Activated CD4-positive, CD25-positive, alpha-beta regulatory T cell (primary cell): ENCODE results near the gene UBE2E2.

Experiments used
- DNase-seq, 4 experiments: peaks; one replicate each; lab custom pipeline; 2025; lab: John Stamatoyannopoulos, UW

The UBE2E2 gene

DNA sequence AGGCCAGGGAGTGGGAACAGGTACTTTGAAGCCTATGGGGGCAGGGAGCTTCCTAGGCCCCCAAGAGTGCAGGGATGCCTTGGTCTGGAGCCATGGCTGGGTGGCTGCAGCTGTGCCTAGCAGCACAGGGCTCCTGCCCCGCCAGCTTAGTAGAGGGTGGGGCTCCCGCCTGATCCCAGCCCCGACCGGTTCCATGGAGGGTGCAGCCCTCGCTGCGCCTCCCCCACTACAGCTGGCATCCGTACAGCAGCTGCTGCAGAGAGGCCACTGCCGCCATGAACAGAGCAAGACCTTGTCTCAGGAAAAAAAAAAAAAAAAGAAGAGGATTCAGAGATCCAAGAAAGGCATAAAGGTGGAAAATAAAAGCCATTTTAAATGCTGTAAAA lies 277.2 kb downstream of the UBE2E2 start:
- no peak for DNase-seq

DNA sequence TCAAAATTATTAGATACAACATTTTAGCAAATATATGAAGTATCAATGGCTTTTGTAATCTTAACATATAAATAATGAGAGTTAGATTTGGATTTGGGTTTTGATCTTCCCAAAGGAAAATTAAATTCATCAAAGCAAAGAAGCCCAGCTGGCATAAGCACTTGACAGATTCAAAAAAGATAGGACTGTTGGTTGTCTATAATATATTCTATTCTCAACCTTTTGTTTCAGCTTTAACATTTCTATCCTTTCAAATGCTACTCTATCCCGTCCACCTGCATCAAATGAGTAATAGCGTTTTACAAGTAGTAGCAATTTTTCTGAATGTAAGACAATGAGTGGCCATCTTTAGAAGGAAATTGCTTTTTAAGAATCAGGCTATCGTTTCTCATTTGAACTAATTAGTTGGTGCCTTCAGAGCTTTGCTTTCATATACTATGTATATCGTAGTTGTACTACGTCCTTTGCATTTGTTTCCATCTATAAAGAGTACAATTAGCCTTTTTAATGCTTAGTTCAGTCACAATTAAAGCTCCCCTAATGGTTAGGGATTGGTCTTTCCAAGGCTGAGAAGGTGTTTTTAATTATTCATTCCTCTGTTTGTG lies 278.0 kb downstream of the UBE2E2 start:
- DNase-seq, result no peak

DNA sequence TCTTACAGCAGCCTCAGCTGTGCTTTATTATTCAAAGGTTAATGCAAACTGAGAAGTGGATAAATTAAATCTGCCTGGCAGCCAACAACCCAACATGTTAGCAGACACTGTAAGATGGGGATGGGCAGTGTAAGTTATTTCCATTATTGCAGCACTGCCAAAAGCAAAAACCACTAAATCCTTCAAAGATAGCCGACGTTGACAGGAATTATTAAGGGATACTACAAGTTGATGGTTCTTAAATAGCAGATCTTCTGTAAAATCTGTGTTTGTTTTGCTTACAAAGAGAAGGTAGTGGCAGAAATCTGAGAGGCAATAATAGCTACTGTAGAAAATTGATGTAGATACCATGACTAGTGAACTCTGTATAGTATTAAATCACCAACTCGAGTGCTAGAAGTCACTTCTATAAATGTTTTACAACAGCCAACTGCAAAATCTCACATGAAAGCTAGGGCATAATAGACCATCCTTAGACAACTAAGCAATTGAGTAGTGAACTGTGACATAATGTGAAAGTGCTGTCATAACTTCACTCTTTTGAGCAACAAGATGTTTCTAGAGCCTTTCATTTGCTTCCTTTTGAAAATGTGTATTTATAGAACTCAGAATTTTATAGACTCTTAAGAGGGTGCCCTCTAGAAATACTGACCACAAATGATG lies 278.6 kb downstream of the UBE2E2 start:
- DNase-seq, result no peak

GRCh38 chr3:23484386-23484785 lies 281.3 kb downstream of the UBE2E2 start:
- no peak for DNase-seq

DNA sequence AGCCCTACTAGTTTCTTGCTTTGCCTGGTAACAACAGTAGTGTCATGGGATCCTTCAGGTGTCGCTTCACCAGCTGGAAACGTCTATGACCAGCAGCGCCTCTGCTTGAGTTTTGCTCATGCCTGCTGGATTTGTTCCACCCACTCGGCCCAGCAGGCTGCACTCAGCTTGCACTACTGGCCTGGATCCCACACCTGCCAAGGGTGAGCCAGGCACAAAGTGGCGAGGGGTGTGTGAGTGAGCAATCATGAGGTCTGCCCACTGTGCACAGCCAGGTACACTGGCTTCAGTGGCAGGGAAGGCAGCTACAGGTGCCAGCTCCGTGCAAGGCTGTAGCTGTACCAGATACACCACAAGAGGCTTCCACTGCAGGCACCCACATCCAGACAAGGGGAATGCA lies 282.8 kb downstream of the UBE2E2 start:
- no peak for DNase-seq

DNA sequence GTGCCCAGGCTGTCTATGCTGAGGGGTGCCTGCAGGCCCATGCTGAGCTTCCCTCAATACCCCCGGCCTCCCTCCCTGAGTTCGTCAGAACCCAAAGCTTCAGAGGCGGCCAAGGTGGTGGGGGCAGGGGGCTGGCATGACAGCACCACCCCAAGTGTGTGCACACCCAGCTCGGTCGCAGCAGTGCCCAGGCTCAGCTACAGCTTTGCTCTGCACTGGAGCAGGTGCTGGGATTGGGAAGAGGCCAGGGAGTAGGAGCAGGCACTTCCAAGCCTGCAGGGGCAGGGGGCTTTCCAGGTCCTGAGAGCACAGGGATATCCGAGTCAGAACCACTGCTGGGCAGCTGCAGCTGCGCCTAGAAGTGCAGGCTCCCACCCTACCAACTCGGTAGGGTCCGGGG lies 283.9 kb downstream of the UBE2E2 start:
- DNase-seq, result no peak

DNA sequence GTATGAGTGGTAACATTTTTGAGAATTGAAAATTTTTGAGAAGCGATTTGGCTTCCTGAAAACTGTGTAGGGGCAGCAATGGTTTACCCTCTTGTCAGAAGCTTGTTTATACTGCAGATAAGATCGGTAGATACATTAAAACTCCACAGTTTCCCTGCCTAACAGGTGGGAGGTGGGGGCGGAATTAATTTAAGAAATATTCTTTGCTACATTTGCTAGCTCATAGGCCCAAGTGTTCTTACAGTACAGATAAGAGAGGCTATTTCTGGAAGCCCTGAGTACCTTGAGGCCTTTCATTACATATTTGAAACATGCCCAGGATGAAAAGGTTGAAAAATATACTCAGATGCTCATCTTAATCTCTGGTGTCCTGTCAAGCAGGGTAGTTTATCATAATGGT lies 285.5 kb downstream of the UBE2E2 start:
- DNase-seq, result no peak

DNA sequence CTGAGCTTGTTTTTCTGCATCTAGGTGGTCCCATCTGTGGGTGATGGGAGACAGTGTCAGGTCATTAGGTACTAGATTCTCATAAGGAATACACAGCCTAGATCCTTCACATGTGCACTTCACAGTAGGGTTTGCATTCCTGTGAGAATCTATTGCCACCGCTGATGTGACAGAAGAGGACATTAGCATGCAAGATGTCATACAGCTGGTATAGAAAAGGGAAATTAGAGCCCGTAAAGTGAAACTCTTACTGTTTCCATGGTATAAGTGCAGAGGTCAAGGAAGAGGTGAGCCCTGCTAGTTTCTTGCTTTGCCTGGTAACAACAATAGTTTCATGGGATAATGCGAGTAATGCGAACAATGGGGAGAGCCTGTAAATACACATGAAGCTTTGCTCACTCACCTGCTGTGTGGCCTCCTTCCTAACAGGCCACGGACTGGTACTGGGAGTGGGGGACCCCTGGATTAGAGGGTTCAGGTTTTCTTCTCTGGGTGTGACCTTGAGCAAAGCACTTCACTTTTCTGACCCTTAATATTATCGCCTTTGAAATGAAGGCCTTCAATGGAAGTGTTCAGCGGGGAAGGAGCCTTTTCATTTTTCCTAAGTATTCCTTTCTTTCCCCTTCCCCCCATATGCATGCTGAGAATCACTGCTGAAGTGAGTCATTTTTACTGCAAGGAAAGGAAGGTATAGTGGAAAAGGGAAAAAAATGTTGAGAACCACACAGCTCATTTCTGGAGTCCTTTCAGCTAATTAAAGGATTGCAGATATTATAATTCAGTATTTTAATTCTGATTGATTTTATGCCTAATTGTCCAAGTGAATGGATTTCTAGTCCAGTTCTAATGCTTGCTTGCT lies 286.4 kb downstream of the UBE2E2 start:
- DNase-seq, result no peak

DNA sequence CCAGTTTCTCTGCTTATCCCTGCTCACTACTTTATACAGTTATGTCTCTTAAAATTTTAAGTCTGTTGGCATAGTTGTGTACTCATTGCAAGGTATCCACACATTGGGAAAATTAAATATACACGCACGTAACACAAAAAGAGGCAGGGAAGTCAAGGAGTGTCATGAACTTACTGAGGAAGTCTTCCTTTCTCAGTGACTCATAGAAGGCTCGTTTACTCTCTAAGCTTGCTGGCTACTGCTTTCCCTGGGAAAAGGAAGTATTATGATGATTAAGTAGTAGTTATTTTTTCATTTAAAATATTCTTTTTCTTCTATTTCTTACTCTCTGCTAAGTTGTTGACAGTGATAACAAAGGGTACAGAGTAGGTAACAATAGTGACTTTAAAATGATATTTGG lies 287.3 kb downstream of the UBE2E2 start:
- no peak for DNase-seq

- no peak for DNase-seq
Observed at GRCh38 chr3:23492057-23492456, 288.9 kb downstream of the UBE2E2 start.

DNA sequence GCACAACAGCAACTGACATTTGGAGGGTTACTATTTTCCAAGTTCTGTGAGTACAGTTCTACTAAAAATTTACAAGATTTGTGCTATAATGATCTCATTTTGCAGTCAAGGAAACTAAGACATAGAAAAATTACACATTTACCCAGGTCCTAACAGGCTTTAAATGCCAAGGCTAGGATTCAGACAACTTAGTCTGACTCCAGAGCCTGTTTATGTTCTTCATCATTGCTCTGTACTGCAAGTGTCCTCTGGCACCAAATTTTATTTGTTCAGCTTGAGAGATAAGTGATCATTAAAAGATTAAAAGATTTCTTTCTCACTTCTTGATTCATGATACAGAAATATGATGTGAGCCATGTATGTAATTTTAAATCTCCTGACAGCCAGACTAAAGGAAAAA lies 290.8 kb downstream of the UBE2E2 start:
- DNase-seq, result no peak

- DNase-seq, result no peak
Observed at GRCh38 chr3:23494967-23495366, 291.8 kb downstream of the UBE2E2 start.

DNA sequence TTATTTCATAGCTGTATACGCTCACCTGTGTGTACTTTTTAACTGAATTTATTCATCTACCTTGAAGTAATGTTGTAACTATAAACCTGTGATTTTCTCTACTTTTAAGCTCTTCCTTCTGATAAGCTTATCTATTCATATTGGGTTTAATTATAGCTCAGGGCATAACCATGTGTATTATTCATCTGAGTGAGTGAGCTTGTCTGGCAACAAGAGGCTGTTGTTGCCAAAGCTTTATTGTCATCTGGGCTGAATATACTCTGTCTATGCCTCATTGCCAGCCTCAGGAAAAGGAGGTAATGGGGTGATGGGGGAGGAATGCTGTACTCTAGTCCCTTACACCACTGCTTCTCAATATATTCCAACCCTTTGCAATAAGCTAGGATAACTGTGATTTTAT lies 292.4 kb downstream of the UBE2E2 start:
- no peak for DNase-seq

DNA sequence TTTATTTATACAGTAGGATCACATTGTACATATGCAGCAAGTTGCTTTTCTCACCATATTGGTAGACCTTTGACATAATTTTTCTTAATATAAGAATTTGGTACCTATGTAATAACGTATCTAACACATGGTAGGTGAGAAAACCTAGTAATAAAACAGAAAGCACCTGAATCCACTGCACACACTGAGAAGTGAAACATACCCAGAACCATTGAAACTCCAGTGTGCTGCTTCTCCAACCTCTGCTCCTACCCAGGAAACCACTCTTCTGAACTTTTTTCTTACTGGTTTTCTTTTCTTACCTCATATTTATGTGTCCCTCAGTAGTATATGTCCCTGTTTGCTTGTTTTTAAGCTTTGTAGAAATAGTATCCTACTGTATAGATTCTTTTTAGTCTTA lies 293.0 kb downstream of the UBE2E2 start:
- DNase-seq, result no peak

GRCh38 chr3:23497156-23497555 lies 294.0 kb downstream of the UBE2E2 start:
- no peak for DNase-seq

DNA sequence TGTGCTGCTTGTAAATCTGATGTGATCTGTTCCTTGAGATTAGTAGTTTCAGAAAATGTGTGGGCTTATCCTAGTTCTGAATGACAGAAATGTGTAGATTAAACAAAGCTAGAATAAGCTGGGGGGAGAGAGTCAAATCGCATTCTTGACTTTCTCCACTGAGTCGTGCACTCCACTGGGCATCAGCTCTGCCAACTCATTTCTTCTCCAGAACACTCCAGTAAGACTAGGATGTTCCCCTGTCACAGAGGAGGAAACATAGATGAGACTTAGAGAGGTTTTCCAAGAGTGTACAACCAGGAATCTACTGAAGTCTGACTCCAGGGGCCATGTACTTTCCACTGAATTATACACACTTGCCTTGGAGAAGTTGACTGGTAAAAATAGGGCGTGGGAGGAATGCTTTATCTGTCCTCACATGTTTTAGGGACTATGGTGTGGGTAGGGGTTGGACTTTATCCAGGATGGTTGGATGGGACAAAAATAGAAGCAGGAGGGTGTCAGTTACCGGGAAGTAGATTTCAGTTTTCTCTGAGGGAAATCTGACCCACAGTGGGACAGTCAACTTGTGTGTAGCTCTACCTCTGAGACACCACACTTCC lies 298.2 kb downstream of the UBE2E2 start:
- DNase-seq, result no peak

- no peak for DNase-seq
Observed at GRCh38 chr3:23508464-23508863, 305.3 kb downstream of the UBE2E2 start.

GRCh38 chr3:23518441-23518840 lies 315.3 kb downstream of the UBE2E2 start:
- no peak for DNase-seq

DNA sequence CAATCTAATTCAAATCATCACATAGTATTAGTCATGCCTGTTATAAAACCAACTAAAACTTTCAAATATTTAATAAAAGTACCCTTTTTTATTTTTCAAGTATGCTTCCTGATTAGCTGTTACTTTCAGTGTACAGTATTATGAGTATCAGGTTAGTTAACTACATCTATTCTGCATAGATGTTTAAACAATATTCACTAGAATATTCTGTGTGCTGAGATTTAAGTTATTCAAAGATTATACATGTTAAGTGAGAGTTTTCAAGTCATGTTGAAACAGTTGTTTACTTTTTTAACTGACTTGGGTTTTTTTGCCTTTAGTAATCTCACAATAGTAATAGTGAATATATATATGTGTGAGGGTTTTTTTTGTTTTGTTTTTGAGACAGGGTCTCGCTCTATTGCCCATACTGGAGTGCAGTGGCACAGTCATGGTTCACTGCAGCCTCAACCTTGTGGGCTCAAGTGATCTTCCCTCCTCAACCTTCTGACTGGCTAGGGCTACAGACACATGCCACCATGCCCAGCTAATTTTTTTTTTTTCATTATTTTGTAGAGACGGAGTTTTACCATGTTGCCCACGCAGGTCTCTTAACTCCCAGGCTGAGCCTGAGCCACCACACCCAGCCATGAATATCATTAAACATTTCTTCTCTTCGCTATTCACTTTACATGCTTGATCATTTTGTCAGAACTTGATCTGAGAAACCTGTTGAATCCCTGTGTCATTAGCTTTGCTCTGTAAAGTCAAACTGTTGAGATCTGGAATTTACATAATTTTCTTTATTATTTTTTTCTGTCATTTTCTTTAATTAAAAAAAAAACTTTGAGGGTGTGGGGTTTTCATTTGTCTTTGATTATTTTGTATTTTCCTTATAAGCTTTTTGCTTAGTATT lies 316.4 kb downstream of the UBE2E2 start:
- DNase-seq, result no peak

- no peak for DNase-seq
Observed at GRCh38 chr3:23527326-23527725, 324.2 kb downstream of the UBE2E2 start.

DNA sequence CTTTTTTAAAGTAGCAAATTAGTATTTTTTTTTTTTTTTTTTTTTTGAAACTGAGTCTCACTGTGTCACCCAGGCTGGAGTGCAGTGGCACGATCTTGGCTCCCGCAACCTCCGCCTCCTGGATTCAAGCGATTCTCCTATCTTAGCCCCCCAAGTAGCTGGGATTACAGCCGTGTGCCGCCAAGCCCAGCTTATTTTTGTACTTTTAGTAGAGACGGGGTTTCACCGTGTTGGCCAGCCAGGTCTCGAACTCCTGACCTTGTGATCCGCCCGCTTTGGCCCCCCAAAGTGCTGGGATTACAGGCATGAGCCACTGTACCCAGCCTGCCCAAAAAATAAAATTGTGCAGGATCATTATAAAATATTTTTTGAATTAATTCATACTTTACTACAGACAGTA lies 330.5 kb downstream of the UBE2E2 start:
- no peak for DNase-seq

GRCh38 chr3:23533996-23534395 lies 330.9 kb downstream of the UBE2E2 start:
- no peak for DNase-seq
